Muscle layer of colon (tissue), 2 donors: Measurements from ENCODE around the gene VEGFA.

ENCODE experiments used
- H3K27ac ChIP-seq: one replicate; pipeline ENCODE4 v1.7.0; 2013; ENCODE audit warnings: low read depth, mild to moderate bottlenecking, low read length, moderate library complexity
- H3K27me3 ChIP-seq, 2 donors: one replicate each; pipeline ENCODE4 v1.7.0; 2013; ENCODE audit warnings: low read length in 2 of 2, mild to moderate bottlenecking in 2 of 2; ENCODE audit not compliant: insufficient read depth in 2 of 2, control insufficient read depth in 1 of 2
- H3K36me3 ChIP-seq: one replicate; pipeline ENCODE4 v1.7.0; 2013; ENCODE audit warnings: mild to moderate bottlenecking, low read length; ENCODE audit not compliant: insufficient read depth
- H3K4me1 ChIP-seq: one replicate; pipeline ENCODE4 v1.7.0; 2013; ENCODE audit warnings: mild to moderate bottlenecking, low read length; ENCODE audit not compliant: insufficient read depth
- H3K4me3 ChIP-seq, 2 donors: one replicate each; pipeline ENCODE4 v1.7.0; 2013; ENCODE audit warnings: low read length in 2 of 2, low read depth in 1 of 2, mild to moderate bottlenecking in 1 of 2, moderate library complexity in 1 of 2
- H3K9ac ChIP-seq: one replicate; pipeline ENCODE4 v1.7.0; 2013; ENCODE audit warnings: low read length
- H3K9me3 ChIP-seq: one replicate; pipeline ENCODE4 v1.7.0; 2013; ENCODE audit warnings: mild to moderate bottlenecking, low read length
- donor health status: abdominal sarcoma.
- donor health status: Adenocarcinoma of cecum.

The VEGFA gene

DNA sequence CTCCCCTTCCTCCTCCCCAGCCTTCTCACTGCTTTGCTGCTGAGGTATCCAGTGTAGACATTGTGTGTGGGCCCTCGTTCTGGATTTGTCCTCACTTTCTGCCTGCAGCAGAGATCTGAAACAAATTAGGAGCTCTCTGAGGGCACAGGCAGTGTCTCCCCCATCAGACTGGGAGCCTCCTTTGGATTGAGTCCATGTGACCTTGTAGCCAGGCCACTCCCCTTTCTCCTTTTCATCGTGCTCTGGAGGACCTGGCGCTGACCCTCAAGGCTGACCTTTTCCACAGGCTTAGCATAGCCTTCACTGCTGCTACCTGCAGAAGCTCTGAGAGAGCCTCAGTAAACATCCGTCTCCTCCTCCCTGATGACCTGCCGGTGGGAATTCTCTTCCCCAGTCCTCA, 26.2 kb downstream of the VEGFA start:
- Histone ChIP-seq H3K4me1 (no peaks in the 10 kb centered on the region), H3K27ac (no peak overlapping the region), H3K36me3 (no peaks in the 10 kb centered on the region), H3K9ac (no peak overlapping the region), H3K27me3 (no peaks in the 10 kb centered on the region), H3K4me3 (no peak overlapping the region), H3K9me3 (no peaks in the 10 kb centered on the region)

DNA sequence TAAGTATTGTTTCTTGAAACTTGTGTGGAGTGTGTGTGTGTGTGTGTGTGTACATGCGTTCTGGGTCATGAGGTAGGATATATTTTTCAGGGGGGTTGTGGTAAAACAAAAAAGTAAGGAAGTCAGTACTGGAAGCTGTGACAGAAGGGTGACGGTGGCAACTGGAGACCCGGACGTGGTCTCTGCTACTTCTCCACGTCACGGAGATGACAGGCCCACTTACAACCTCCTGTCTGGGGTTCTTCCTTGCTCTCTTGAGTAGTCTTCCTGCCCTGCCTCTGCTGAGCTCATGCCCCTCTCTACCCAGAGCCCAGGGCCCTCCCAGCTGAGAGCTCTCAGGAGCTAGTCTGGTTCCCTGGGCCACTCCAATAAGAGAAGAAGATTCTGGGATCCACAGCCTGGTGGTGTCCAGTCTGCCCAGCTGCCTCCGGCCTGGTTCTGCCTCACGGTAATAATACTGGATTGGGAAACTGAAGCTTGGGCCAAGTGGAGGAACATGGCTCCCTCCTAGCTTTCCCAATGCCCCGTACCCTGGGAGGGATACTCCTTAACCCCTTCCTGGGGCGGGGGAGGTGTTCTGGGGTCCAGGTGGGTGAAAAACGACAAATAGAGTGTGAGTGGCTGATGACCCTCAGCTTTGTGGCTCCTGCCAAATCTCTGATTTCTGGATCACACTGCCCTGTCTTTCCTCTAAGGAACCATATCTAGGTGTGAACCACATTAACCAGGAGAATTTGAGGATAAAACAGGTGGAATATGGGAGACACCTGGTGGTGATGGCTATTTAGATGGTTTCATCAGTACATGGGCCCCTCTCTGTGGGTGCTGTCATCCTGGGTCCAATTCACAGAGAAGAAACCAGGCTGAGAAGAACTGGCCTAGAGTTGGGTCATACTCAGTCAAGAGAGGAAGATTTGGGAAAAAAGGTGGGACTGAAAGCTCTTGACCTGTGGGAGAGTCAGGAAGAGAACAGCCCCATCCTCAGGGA, 27.2 kb downstream of the VEGFA start:
- Histone ChIP-seq H3K4me3 (no peak overlapping the region), H3K9ac (no peak overlapping the region), H3K9me3 (no peaks in the 10 kb centered on the region), H3K36me3 (no peaks in the 10 kb centered on the region), H3K4me1 (no peaks in the 10 kb centered on the region), H3K27me3 (no peaks in the 10 kb centered on the region), H3K27ac (no peak overlapping the region)

DNA sequence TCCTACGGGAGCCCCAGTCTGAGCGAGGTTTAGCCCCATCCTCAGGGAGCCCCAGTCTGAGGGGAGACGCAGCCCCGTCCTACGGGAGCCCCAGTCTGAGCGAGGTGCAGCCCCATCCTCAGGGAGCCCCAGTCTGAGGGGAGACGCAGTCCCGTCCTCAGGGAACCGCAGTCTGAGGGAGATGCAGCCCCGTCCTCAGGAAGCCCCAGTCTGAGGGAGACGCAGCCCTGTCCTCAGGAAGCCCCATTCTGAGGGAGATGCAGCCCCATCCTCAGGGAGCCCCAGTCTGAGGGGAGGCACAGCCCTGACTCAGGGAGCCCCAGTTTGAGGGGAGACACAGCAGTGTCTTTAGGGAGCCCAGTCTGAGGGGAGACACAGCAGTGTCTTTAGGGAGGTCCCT, 27.9 kb downstream of the VEGFA start:
- no peaks in the 10 kb centered on the region for H3K36me3 ChIP-seq
- H3K4me1 ChIP-seq: no peaks in the 10 kb centered on the region
- no peak overlapping the region for H3K27ac ChIP-seq
- H3K9ac ChIP-seq: no peak overlapping the region
- H3K4me3 ChIP-seq: no peak overlapping the region
- H3K27me3 ChIP-seq: no peaks in the 10 kb centered on the region
- no peaks in the 10 kb centered on the region for H3K9me3 ChIP-seq

DNA sequence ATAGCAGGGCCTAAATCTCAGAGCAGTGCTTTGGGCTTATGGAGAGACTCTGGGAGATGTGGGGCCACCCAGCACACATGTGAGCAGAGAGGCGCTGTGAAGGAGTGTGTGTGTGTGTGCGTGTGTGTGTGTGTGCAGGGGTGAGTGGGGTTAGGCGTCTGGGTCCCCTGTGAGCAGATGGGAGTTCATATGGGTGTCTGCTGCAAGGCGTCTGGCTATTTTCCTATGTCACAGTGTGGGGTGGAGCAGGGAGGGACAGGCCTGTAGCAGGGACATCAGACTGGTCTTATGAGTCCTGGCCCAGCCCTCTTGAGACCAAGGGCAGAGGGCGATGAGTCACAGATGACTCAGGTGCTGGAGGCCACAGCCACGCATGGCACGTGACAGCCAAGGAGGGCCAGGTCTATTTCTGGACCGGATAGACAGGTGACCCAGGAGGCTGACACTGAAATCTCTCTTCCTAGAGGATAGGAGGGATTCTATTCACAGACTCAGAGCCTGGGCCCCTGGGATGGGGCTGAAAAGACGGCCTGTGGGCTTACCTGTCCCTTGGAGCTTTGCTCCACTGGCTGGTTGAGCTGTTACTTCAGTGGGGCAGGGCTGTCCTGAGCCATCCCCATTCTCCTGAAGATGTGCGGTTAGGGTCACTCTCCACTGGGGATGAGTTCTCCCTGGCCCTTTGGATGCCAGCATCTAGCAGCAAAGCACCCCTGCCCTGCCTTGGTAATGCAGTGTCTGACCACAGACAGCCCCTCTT, 28.9 kb downstream of the VEGFA start:
- Histone ChIP-seq H3K27ac (no peak overlapping the region), H3K36me3 (no peaks in the 10 kb centered on the region), H3K4me1 (no peaks in the 10 kb centered on the region), H3K9me3 (no peaks in the 10 kb centered on the region), H3K9ac (no peak overlapping the region), H3K4me3 (no peak overlapping the region), H3K27me3 (no peaks in the 10 kb centered on the region)

DNA sequence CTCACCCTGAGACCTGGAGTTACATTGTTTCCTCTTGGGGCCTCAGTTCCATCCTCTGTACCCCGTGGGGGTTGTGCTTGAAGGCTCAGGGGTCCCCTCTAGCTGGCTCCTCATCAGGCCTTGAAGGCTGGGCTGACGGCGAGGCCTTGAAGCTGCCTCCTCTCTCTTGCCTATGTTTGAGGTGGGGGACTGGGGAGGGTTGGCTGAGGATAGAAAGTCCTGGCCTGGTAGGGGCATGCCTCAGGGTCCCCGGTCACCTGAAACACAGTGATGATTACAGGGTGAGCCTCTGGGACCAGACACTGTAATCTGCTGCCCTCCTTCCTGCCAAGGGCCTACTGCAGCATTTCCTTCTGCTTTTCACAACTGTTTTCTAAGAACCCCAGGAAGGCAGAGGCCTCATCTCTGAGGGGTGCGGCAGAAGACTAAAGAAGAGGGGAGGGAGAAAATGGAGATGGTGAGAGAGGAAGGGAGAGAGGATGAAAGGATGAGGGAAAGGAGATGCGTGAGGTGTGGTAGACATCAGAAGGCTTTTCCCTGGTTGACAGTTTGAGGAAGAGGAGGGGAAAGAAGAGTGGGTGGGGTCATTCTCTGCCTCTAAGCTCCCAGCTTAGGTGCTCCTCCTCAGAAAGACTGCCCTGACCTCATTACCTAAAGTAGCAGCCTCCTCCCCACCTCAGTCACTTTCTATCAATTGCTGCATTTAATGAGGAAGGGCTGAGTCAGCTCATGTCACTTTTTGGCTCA, 29.7 kb downstream of the VEGFA start:
- no peak overlapping the region for H3K27ac ChIP-seq
- no peak overlapping the region for H3K4me3 ChIP-seq
- no peaks in the 10 kb centered on the region for H3K36me3 ChIP-seq
- H3K9ac ChIP-seq: no peak overlapping the region
- no peaks in the 10 kb centered on the region for H3K9me3 ChIP-seq
- H3K4me1 ChIP-seq: no peaks in the 10 kb centered on the region
- no peaks in the 10 kb centered on the region for H3K27me3 ChIP-seq

DNA sequence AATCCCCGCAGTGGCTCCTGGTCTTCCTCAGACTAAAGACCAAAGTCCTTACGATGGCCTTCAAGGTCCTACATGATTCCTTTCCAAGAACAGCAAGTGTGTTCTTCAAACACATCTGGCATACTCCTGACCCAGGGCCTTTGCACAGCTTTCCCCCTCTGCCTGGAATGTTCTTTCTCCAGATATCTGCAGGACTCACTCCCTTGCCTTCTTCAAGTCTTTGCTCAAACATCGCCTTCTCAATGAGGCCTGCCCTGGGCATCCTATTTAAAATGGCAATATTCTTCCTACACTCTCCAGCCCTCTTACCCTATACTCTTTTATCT, 30.2 kb downstream of the VEGFA start:
- no peak overlapping the region for H3K27ac ChIP-seq
- no peak overlapping the region for H3K9ac ChIP-seq
- H3K4me1 ChIP-seq: no peaks in the 10 kb centered on the region
- H3K27me3 ChIP-seq: no peaks in the 10 kb centered on the region
- H3K4me3 ChIP-seq: no peak overlapping the region
- H3K9me3 ChIP-seq: no peaks in the 10 kb centered on the region
- no peaks in the 10 kb centered on the region for H3K36me3 ChIP-seq

DNA sequence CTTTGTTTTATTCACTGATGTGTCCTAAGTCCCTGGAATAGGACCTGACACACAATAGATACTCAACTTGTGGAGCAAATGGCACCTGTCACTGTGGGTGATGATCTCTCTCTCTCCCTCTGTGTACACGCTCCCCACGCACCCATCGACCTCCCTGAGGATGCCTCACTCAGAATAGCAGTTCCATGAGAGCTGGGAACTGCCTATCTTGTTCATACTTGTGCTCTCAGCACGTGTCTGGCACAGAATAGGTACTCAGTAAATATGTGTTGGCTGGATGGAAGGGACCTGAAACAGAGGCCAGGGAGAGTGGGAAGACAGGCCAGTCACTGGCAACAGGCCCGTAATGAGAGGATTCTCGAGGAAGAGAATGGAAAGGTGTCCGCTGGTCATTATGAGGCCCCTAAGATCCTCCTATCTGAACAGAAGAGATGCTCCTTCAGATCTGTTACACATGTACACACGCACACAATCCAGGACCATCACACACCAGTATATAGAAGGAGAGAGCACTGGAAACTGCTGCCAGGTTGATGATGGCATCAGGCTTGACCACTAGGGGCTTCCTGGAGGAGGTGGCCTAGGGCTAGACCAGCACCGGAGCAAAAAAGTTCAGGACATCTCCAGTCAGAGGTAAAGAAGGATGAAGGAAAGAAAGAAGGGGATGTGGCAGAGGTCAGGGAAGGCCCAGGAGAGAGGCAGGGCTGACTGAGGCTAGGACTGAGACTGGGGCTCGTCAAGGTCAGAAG, 30.9 kb downstream of the VEGFA start:
- no peaks in the 10 kb centered on the region for H3K36me3 ChIP-seq
- no peak overlapping the region for H3K27ac ChIP-seq
- H3K9ac ChIP-seq: no peak overlapping the region
- H3K9me3 ChIP-seq: no peaks in the 10 kb centered on the region
- H3K4me1 ChIP-seq: no peaks in the 10 kb centered on the region
- H3K4me3 ChIP-seq: no peak overlapping the region
- no peaks in the 10 kb centered on the region for H3K27me3 ChIP-seq

DNA sequence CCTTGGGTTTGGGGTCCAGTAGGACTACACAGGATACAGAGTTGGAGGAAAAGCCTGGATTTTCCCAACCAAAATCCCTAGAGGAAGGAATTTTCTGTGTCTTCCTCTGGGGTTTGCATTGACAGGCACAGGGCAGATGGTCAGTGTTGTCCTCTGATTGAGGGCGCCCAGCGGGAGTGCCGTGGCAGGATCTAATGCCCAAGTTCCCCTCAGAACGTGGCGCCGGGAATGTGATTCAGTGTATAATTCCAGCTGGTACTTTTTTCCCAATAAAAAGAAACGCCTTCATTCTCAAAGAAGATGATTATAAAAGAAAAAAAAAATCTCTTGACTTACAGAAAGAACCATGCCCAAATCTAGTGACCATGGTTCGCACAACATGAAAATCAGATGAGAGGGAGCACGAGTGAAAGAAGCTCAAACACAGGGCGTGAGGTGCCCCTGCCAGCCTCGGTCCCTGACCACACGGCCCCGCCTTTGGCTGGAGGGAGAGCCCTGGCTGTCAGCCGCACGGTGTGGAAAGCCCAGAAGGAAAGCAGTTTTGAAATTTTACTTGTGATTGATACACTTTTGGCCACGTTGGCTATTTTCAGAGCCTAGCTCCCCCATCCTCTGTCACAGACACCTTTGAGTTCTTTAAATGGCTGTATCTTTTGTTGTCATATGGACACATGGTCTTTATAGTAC, 31.6 kb downstream of the VEGFA start:
- Histone ChIP-seq H3K27ac (no peak overlapping the region), H3K36me3 (no peaks in the 10 kb centered on the region), H3K4me3 (no peak overlapping the region), H3K27me3 (no peaks in the 10 kb centered on the region), H3K9me3 (no peaks in the 10 kb centered on the region), H3K4me1 (no peaks in the 10 kb centered on the region), H3K9ac (no peak overlapping the region)

DNA sequence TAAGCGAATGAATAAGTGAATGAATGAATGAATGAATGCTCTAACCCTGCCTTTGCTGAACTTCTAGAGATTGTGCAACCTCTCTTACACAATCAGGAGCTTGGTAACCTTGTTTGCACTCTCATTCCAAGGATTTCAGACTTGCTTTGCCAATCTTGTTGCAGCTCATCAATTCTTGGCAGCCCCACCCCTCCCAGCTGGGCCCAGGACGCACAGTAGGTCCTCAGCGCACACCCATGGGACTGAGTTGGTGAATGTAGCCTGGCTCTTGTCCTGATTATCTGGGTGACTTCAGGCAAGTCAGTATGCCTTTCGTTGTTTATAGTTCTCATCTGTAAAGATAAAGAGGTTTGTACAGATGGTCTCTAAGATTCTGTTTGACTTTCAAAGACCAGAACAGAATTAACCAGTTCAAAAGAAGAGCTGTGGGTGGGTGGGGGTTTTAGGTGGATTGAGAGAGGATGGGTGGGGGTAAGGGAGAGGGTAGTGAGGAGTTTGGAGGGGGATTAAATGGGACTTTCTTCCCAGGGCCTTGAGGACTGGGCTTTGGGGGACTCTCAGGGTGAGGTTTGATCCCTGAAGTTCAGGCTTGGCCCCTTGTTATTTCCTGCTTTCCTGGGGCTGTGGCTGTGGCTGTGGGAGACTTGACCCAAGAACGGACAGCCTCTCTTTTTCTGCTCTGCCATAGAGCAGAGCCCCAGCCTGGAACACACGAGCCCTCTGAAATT, 33.2 kb downstream of the VEGFA start:
- no peak overlapping the region for H3K9ac ChIP-seq
- H3K27ac ChIP-seq: no peak overlapping the region
- no peaks in the 10 kb centered on the region for H3K9me3 ChIP-seq
- no peaks in the 10 kb centered on the region for H3K36me3 ChIP-seq
- no peaks in the 10 kb centered on the region for H3K27me3 ChIP-seq
- H3K4me3 ChIP-seq: no peak overlapping the region
- no peaks in the 10 kb centered on the region for H3K4me1 ChIP-seq

DNA sequence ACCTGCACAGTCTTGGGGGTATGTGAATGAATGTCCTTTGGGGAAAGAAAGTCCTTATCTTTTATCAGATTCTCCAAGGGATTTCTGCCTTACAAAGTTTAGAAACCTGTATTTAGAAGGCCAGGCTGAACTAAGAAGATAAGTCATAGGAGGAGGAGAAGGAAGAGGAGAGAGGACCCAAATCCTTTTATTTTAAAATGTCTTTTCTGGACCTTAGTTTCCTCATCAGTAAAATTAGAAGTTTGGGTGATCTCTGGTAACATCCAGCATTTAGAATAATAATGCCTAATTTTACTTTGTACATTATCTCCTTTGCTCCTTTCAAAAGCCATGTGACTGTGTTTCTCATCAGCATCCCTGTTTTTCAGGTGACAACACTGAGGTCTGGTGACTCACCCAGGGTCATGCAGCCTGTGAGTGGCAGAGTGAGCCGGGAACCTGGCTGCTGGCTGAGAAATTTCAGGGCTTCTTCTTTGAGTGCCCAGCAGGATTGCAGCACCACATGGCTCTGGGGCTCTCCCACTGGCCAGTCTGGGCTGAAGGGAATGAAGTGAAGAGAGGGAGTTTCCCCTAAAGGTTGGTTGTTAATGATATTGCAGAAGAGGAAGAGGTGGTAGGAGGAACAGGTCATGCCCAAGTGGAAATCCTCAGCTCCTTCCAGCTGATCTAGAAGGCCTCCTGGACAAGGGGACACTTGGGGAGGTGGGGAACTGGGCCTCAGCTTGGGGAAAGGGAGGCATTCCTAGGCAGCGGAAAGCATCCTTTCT, 34.0 kb downstream of the VEGFA start:
- H3K9me3 ChIP-seq: no peaks in the 10 kb centered on the region
- H3K4me1 ChIP-seq: no peaks in the 10 kb centered on the region
- H3K27me3 ChIP-seq: no peaks in the 10 kb centered on the region
- no peaks in the 10 kb centered on the region for H3K36me3 ChIP-seq
- H3K27ac ChIP-seq: no peak overlapping the region
- no peak overlapping the region for H3K4me3 ChIP-seq
- H3K9ac ChIP-seq: no peak overlapping the region
